Measurements from ENCODE around the gene PTGER4.

- TF ChIP-seq CTCF (IDR thresholded peaks at IDR 0.05; ENCODE audit: low read length) (no peak), EZH2 (optimal IDR thresholded peaks at IDR 0.05; ENCODE audit: low read depth, low read length) (no peak)
Measured at GRCh38 chr5:40689438-40689837, 9.7 kb downstream of the PTGER4 start.

Measured in MM.1S (cell line).